HepG2 (cell line): Measurements from ENCODE around the gene PA2G4. TPM values are rescaled to one million over a fixed set of nuclear protein-coding genes. Genes with fewer than 3 reads are reported as not detected.

Experiments
- AHDC1 ChIP-seq: sonication (generic); formaldehyde crosslinking; IDR thresholded peaks from 2 replicates; pipeline ENCODE4 v1.5.1; 2020; ENCODE audit warnings: mild to moderate bottlenecking, missing genetic modification reagents, borderline replicate concordance
- ETV6 ChIP-seq: sonication (generic); formaldehyde crosslinking; conservative IDR thresholded peaks from 2 replicates; pipeline ENCODE4 v1.4.0; 2020; ENCODE audit warnings: missing genetic modification reagents
- FOSL2 ChIP-seq: sonication (generic); formaldehyde crosslinking; IDR thresholded peaks from 2 replicates; pipeline ENCODE4 v1.4.0; 2020; ENCODE audit warnings: missing genetic modification reagents
- GLI4 ChIP-seq: sonication (generic); formaldehyde crosslinking; IDR thresholded peaks from 2 replicates; pipeline ENCODE4 v1.5.1; 2020; ENCODE audit warnings: missing genetic modification reagents, mild to moderate bottlenecking, moderate library complexity, borderline replicate concordance
- HDAC1 ChIP-seq: sonication (generic); formaldehyde crosslinking; IDR thresholded peaks from 2 replicates; pipeline ENCODE4 v1.5.1; 2020; ENCODE audit warnings: mild to moderate bottlenecking, missing genetic modification reagents
- NPAS2 ChIP-seq: sonication (generic); formaldehyde crosslinking; IDR thresholded peaks from 2 replicates; pipeline ENCODE4 v1.8.0; 2022; ENCODE audit warnings: mild to moderate bottlenecking, missing genetic modification reagents, borderline replicate concordance
- PHF21A ChIP-seq: sonication (generic); formaldehyde crosslinking; IDR thresholded peaks from 2 replicates; pipeline ENCODE4 v1.5.0; 2020; ENCODE audit warnings: mild to moderate bottlenecking, missing genetic modification reagents
- ZNF333 ChIP-seq: sonication (generic); formaldehyde crosslinking; IDR thresholded peaks from 2 replicates; pipeline ENCODE4 v1.4.0; 2020; ENCODE audit warnings: mild to moderate bottlenecking, missing genetic modification reagents, borderline replicate concordance
- ZNF383 ChIP-seq: sonication (generic); formaldehyde crosslinking; IDR thresholded peaks from 2 replicates; pipeline ENCODE4 v1.4.0; 2020; ENCODE audit warnings: missing genetic modification reagents, mild to moderate bottlenecking, borderline replicate concordance
- polyA plus RNA-seq, 8 experiments: library from polyadenylated mRNA; depleted of rRNA in 3 of 8; stranded (reverse) in 7 of 8; unstranded in 1 of 8; fragments of >200 nt; fragmentation: Illumina TruSeq in 4 of 8; extraction: Trizol in 4 of 8; gene quantifications; 2 replicates each; pipeline versions ENCODE4 v1.2.1 to v1.2.3, GENCODE V29; 2011 to 2016; ENCODE audit warnings: low read depth in 4 of 8, missing spikeins in 1 of 8, mixed read lengths in 1 of 8; ENCODE audit not compliant: insufficient read depth in 1 of 8
- total RNA-seq, 5 experiments: library from RNA; depleted of rRNA; stranded (reverse); fragments of >200 nt; fragmentation: Illumina TruSeq; extraction: Trizol; gene quantifications; 2 replicates each; pipeline ENCODE4 v1.2.3, GENCODE V29; 2016; ENCODE audit warnings: low read depth in 1 of 5
- TF ChIP-seq, protein P1 (sequence below): sonication (generic); formaldehyde crosslinking; IDR thresholded peaks from 2 replicates; pipeline ENCODE4 v1.5.0; 2020; ENCODE audit warnings: missing genetic modification reagents, mild to moderate bottlenecking, borderline replicate concordance
- TF ChIP-seq, protein P2 (sequence below): sonication (generic); formaldehyde crosslinking; conservative IDR thresholded peaks from 2 replicates; pipeline ENCODE4 v1.4.0; 2020; ENCODE audit warnings: missing genetic modification reagents
- TF ChIP-seq, protein P3 (sequence below): sonication (generic); formaldehyde crosslinking; IDR thresholded peaks from 2 replicates; pipeline ENCODE4 v1.5.0; 2020; ENCODE audit warnings: mild to moderate bottlenecking, missing genetic modification reagents
- TF ChIP-seq, protein P4 (sequence below): sonication (generic); formaldehyde crosslinking; IDR thresholded peaks from 2 replicates; pipeline ENCODE4 v1.4.0; 2020; ENCODE audit warnings: missing genetic modification reagents
- TF ChIP-seq, protein P5 (sequence below): sonication (generic); formaldehyde crosslinking; conservative IDR thresholded peaks from 2 replicates; pipeline ENCODE4 v1.4.0; 2020; ENCODE audit warnings: missing genetic modification reagents

The PA2G4 gene
- total and polyA plus RNA-seq, 2 of the 13 experiments (the other 11 are each of a cell fraction or from before 2014, with no cell fraction given), result 147 to 240 TPM

DNA sequence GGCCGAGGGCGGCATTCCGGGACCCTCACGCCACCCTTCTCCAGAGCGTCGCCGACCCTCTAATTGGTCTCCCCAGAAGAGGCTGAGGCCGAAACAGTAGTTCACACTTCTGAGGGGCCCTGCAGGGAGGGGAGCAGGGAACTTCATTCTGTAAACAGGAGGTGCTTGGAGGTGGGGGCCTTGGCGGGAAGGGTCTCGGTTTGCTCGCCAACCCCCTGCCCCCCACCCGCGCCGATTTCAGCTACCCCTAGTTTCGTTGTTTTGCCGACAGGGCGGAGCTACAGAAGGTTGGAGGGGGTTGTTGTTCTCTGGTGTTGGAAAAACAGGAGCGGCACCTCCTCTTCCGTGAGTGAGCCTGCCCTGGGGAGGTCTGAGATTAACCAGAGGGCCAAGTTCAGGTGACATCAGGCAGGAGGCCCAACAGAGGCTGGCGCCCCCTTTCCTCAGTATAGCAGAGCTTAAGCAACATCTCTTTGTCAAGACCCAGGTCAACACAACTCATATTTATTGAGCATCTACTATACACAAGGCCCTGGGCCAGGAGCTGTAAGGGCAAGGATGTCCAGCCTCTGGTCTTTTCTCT lies 23.7 kb upstream of the PA2G4 start (continued):
- TF ChIP-seq AHDC1 (CRISPR knock-in tag), result no peak
- peak; percentile 84 for TF ChIP-seq PHF21A (CRISPR knock-in tag)
- TF ChIP-seq, protein P1, sequence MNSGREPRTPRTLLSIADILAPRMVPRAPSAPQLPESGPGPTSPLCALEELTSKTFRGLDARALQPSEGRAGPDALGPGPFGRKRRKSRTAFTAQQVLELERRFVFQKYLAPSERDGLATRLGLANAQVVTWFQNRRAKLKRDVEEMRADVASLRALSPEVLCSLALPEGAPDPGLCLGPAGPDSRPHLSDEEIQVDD (CRISPR knock-in tag), result no peak
- TF ChIP-seq GLI4, result no peak
- TF ChIP-seq HDAC1 (CRISPR knock-in tag), result peak; percentile 57
- TF ChIP-seq ZNF383 (CRISPR knock-in tag), result no peak
- TF ChIP-seq, protein P2, sequence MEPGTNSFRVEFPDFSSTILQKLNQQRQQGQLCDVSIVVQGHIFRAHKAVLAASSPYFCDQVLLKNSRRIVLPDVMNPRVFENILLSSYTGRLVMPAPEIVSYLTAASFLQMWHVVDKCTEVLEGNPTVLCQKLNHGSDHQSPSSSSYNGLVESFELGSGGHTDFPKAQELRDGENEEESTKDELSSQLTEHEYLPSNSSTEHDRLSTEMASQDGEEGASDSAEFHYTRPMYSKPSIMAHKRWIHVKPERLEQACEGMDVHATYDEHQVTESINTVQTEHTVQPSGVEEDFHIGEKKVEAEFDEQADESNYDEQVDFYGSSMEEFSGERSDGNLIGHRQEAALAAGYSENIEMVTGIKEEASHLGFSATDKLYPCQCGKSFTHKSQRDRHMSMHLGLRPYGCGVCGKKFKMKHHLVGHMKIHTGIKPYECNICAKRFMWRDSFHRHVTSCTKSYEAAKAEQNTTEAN (CRISPR knock-in tag), result no peak; the same call in 1 of the 2 replicates
- TF ChIP-seq NPAS2 (CRISPR knock-in tag), result no peak
- TF ChIP-seq, protein P3, sequence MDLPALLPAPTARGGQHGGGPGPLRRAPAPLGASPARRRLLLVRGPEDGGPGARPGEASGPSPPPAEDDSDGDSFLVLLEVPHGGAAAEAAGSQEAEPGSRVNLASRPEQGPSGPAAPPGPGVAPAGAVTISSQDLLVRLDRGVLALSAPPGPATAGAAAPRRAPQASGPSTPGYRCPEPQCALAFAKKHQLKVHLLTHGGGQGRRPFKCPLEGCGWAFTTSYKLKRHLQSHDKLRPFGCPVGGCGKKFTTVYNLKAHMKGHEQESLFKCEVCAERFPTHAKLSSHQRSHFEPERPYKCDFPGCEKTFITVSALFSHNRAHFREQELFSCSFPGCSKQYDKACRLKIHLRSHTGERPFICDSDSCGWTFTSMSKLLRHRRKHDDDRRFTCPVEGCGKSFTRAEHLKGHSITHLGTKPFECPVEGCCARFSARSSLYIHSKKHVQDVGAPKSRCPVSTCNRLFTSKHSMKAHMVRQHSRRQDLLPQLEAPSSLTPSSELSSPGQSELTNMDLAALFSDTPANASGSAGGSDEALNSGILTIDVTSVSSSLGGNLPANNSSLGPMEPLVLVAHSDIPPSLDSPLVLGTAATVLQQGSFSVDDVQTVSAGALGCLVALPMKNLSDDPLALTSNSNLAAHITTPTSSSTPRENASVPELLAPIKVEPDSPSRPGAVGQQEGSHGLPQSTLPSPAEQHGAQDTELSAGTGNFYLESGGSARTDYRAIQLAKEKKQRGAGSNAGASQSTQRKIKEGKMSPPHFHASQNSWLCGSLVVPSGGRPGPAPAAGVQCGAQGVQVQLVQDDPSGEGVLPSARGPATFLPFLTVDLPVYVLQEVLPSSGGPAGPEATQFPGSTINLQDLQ (CRISPR knock-in tag), result no peak
- TF ChIP-seq, protein P4, sequence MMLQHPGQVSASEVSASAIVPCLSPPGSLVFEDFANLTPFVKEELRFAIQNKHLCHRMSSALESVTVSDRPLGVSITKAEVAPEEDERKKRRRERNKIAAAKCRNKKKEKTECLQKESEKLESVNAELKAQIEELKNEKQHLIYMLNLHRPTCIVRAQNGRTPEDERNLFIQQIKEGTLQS (CRISPR knock-in tag), result peak; percentile 56
- TF ChIP-seq, protein P5, sequence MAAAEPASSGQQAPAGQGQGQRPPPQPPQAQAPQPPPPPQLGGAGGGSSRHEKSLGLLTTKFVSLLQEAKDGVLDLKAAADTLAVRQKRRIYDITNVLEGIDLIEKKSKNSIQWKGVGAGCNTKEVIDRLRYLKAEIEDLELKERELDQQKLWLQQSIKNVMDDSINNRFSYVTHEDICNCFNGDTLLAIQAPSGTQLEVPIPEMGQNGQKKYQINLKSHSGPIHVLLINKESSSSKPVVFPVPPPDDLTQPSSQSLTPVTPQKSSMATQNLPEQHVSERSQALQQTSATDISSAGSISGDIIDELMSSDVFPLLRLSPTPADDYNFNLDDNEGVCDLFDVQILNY (CRISPR knock-in tag), result no peak
- TF ChIP-seq ZNF333 (CRISPR knock-in tag), result no peak
- no peak; the same call in 1 of the 2 replicates for TF ChIP-seq ETV6 (CRISPR knock-in tag)
- peak; percentile 77 for TF ChIP-seq FOSL2 (CRISPR knock-in tag)
